IPS-18a (cell line): ENCODE measurements around the gene MROH2A.
"Not testable (repeated sequence)": the region's sequence is repeated elsewhere in the genome, so short reads cannot be mapped to it uniquely, and the experiment has no call there.

Experiments
- H3K27ac ChIP-seq: one replicate; pipeline ENCODE4 v1.5.1; 2013; ENCODE audit warnings: low read length
- H3K27me3 ChIP-seq: one replicate; pipeline ENCODE4 v1.6.1; 2013; ENCODE audit warnings: mild to moderate bottlenecking, low read length; ENCODE audit not compliant: control insufficient read depth, insufficient read depth
- H3K36me3 ChIP-seq: one replicate; pipeline ENCODE4 v1.6.1; 2013; ENCODE audit warnings: low read depth, low read length; ENCODE audit not compliant: control insufficient read depth
- H3K4me1 ChIP-seq: one replicate; pipeline ENCODE4 v1.6.1; 2013; ENCODE audit warnings: low read depth, low read length; ENCODE audit not compliant: control insufficient read depth
- H3K4me3 ChIP-seq: one replicate; pipeline ENCODE4 v1.5.1; 2013; ENCODE audit warnings: low read length
- H3K9ac ChIP-seq: one replicate; pipeline ENCODE4 v1.6.1; 2013; ENCODE audit warnings: mild to moderate bottlenecking, low read length, moderate library complexity
- H3K9me3 ChIP-seq: one replicate; pipeline ENCODE4 v1.6.1; 2013; ENCODE audit warnings: low read depth, low read length; ENCODE audit not compliant: control insufficient read depth

MROH2A gene

GRCh38 chr2:233778030-233778429 is at the start of gene MROH2A:
Gene MROH2A (plus strand): TSS chr2:233778330. CDS start chr2:233779359, 1,029 bp downstream.
- no peaks in the 10 kb centered on the region for H3K4me1 ChIP-seq
- no peaks in the 10 kb centered on the region for H3K9me3 ChIP-seq
- no peak within 1 kb of the TSS for H3K4me3 ChIP-seq
- no peak within 1 kb of the TSS for H3K27ac ChIP-seq
- H3K9ac ChIP-seq, result no peak within 1 kb of the TSS
- no peaks in the 10 kb centered on the region for H3K27me3 ChIP-seq
- H3K36me3 ChIP-seq, result no peaks in the 10 kb centered on the region

- Histone ChIP-seq H3K4me3 (no peak within 1 kb of the TSS), H3K27ac (no peak within 1 kb of the TSS), H3K36me3 (no peaks in the 10 kb centered on the region), H3K27me3 (no peaks in the 10 kb centered on the region), H3K9me3 (no peaks in the 10 kb centered on the region), H3K9ac (no peak within 1 kb of the TSS), H3K4me1 (no peaks in the 10 kb centered on the region)
These were observed 49.3 kb upstream of the MROH2A start, which contains the start of gene UGT1A3 for GRCh38 chr2:233728723-233729301. Gene UGT1A3 (plus strand): TSS chr2:233729042. CDS start chr2:233729127, 85 bp downstream.

- H3K4me3 ChIP-seq, H3K4me1 ChIP-seq, H3K36me3 ChIP-seq, H3K9me3 ChIP-seq, H3K27me3 ChIP-seq, H3K27ac ChIP-seq, H3K9ac ChIP-seq: not testable (repeated sequence)
These were observed 41.1 kb upstream of the MROH2A start for GRCh38 chr2:233736868-233737653.

- Histone ChIP-seq H3K4me3 (no peak overlapping the region), H3K9me3 (no peaks in the 10 kb centered on the region), H3K9ac (no peak overlapping the region), H3K27me3 (no peaks in the 10 kb centered on the region), H3K36me3 (no peaks in the 10 kb centered on the region), H3K27ac (no peak overlapping the region), H3K4me1 (no peaks in the 10 kb centered on the region)
These were observed 37.3 kb upstream of the MROH2A start for GRCh38 chr2:233740870-233741269.

GRCh38 chr2:233743464-233744259 is 34.5 kb upstream of the MROH2A start:
- Histone ChIP-seq H3K4me1 (no peaks in the 10 kb centered on the region), H3K27me3 (no peaks in the 10 kb centered on the region), H3K36me3 (no peaks in the 10 kb centered on the region), H3K9ac (no peak overlapping the region), H3K27ac (no peak overlapping the region), H3K4me3 (no peak overlapping the region), H3K9me3 (no peaks in the 10 kb centered on the region)

- H3K36me3 ChIP-seq, result no peaks in the 10 kb centered on the region
These were observed 32.9 kb upstream of the MROH2A start for GRCh38 chr2:233745073-233745755.

GRCh38 chr2:233745838-233746237 is 32.3 kb upstream of the MROH2A start:
- H3K9me3 ChIP-seq, H3K27me3 ChIP-seq, H3K4me3 ChIP-seq, H3K27ac ChIP-seq, H3K4me1 ChIP-seq, H3K9ac ChIP-seq, H3K36me3 ChIP-seq: not testable (repeated sequence)

More at GRCh38 chr2:233745073-233745755, 32.9 kb upstream of the MROH2A start:
- no peak overlapping the region for H3K27ac ChIP-seq
- H3K4me3 ChIP-seq, result no peak overlapping the region
- H3K4me1 ChIP-seq, result no peaks in the 10 kb centered on the region
- H3K9me3 ChIP-seq, result peaks cover 5% of the 10 kb centered on the region
- no peak overlapping the region for H3K9ac ChIP-seq
- H3K27me3 ChIP-seq, result no peaks in the 10 kb centered on the region

- no peaks in the 10 kb centered on the region for H3K27me3 ChIP-seq
- no peak overlapping the region for H3K27ac ChIP-seq
- no peak overlapping the region for H3K9ac ChIP-seq
- H3K4me1 ChIP-seq, result no peaks in the 10 kb centered on the region
- H3K9me3 ChIP-seq, result peaks cover 9% of the 10 kb centered on the region
- H3K4me3 ChIP-seq, result no peak overlapping the region
- no peaks in the 10 kb centered on the region for H3K36me3 ChIP-seq
These were observed 31.5 kb upstream of the MROH2A start for GRCh38 chr2:233746475-233747282.

- Histone ChIP-seq H3K27ac (no peak overlapping the region), H3K4me1 (no peaks in the 10 kb centered on the region), H3K27me3 (no peaks in the 10 kb centered on the region), H3K9me3 (peaks cover 13% of the 10 kb centered on the region), H3K36me3 (no peaks in the 10 kb centered on the region), H3K4me3 (no peak overlapping the region), H3K9ac (no peak overlapping the region)
These were observed 30.9 kb upstream of the MROH2A start for GRCh38 chr2:233747283-233747544.

- H3K27ac ChIP-seq, H3K27me3 ChIP-seq, H3K4me1 ChIP-seq, H3K9ac ChIP-seq, H3K4me3 ChIP-seq, H3K36me3 ChIP-seq: not testable (repeated sequence)
- H3K9me3 ChIP-seq, result peaks cover 15% of the 10 kb centered on the region
These were observed 27.4 kb upstream of the MROH2A start for GRCh38 chr2:233750689-233751088.
